Retinal pigment epithelial cell (primary cell): ENCODE results near the gene B3GLCT.
"Not testable (repeated sequence)": the region's sequence is repeated elsewhere in the genome, so short reads cannot be mapped to it uniquely, and the experiment has no call there.

Experiments used
- DNase-seq: peaks from one replicate; pipeline ENCODE4 v3.0.0-alpha.2; 2010; ENCODE audit warnings: low read depth
- H3K4me3 ChIP-seq: 2 replicates; pipeline ENCODE4 v1.5.1; 2011; ENCODE audit warnings: mild to moderate bottlenecking, low read length, control low read depth, moderate library complexity
- TF ChIP-seq, protein P1 (sequence below): conservative IDR thresholded peaks from 2 replicates; pipeline ENCODE4 v1.5.1; 2011; ENCODE audit warnings: low read depth, low read length, control low read depth, inconsistent platforms

Gene B3GLCT

DNA sequence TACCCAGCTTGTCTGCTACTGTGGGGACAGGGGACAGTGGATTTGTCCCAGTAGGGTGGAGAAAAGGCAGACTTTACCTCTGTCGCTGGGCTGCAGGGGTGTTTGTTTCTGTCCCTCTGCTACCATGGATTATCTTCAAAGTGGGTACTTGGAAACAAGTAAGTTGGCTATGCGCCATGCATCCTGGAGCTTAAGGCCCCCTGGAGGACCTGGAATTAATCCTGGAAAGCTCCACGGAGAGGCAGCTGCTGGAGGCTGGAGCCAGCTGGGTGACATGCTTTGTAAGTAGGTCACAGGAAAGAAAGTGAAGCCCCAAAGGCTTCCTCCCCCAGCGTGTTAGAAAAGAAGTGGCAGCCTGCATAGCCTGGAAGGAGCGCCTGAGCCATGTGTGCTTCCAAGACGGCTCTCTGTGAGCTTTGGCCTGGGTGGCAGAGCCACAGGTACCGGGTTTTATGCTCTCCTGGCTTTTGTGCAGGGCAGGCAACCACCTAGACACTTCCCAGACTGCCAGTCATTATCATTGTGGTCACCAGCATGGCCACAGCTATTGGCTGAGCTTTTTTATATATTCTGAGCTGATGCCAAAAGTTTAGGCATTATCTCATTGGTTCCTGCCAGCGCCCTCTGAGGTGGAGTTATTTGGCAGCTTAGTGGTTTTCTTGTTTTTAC is 9.5 kb downstream of the B3GLCT start:
- TF ChIP-seq, protein P1, sequence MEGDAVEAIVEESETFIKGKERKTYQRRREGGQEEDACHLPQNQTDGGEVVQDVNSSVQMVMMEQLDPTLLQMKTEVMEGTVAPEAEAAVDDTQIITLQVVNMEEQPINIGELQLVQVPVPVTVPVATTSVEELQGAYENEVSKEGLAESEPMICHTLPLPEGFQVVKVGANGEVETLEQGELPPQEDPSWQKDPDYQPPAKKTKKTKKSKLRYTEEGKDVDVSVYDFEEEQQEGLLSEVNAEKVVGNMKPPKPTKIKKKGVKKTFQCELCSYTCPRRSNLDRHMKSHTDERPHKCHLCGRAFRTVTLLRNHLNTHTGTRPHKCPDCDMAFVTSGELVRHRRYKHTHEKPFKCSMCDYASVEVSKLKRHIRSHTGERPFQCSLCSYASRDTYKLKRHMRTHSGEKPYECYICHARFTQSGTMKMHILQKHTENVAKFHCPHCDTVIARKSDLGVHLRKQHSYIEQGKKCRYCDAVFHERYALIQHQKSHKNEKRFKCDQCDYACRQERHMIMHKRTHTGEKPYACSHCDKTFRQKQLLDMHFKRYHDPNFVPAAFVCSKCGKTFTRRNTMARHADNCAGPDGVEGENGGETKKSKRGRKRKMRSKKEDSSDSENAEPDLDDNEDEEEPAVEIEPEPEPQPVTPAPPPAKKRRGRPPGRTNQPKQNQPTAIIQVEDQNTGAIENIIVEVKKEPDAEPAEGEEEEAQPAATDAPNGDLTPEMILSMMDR: no peak
- DNase-seq: peak; percentile 82
- H3K4me3 ChIP-seq: no peak overlapping the region

GRCh38 chr13:31209841-31210210 is 10.1 kb downstream of the B3GLCT start:
- no peak for DNase-seq
- H3K4me3 ChIP-seq: no peak overlapping the region
- TF ChIP-seq, protein P1: no peak

GRCh38 chr13:31213651-31214289 is 14.0 kb downstream of the B3GLCT start:
- TF ChIP-seq, protein P1: no peak
- H3K4me3 ChIP-seq: no peak overlapping the region
- DNase-seq: no peak

DNA sequence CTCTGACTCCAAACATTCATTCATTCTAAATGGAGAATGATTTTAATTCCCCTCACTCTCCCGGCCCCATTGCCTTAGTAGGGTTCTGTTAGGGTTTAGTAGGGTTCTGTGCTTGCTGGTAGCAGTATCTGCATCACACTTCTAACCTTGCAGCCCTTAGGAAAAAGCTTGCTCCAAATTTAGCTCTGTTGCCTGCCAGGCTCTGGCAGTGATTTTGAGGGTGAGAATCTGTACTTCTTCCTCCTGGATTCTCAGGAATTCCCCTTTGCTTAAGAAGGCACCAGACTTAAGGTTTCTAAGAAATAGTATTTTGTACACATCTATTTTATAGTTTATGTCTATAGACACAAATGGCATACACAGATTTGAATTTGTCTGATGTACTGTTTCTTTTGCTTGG is 14.7 kb downstream of the B3GLCT start:
- no peak for DNase-seq
- no peak overlapping the region for H3K4me3 ChIP-seq
- TF ChIP-seq, protein P1: no peak

- not testable (repeated sequence) for DNase-seq, H3K4me3 ChIP-seq
Measured at GRCh38 chr13:31216916-31217315, 17.1 kb downstream of the B3GLCT start.

- no peak for DNase-seq
- TF ChIP-seq, protein P1: no peak
- no peak overlapping the region for H3K4me3 ChIP-seq
Measured at GRCh38 chr13:31219909-31220598, 20.3 kb downstream of the B3GLCT start.

GRCh38 chr13:31221057-31221456 is 21.3 kb downstream of the B3GLCT start:
- TF ChIP-seq, protein P1: no peak
- no peak for DNase-seq

More at GRCh38 chr13:31221057-31221456, 21.3 kb downstream of the B3GLCT start:
- no peak overlapping the region for H3K4me3 ChIP-seq
